ENCODE measurements around the gene NRG3.

The NRG3 gene

DNA sequence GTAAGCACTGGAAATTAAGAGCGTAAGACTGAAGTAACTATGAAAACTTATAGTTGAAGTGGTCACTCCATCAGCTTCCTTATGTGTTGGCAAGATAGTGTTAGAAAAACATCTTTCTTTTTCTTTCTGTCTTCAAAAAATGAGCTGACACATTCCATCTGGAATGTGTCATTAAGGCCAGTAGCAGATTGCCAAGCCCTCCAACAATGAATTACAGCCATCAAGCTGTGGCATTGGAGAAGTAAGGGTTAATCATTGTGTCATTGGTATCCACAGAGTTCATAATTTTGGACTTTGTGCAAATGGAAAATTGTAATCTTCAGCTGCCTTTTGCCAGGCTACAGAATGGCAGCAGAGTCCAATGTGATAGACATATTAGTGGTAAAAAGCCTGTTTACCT lies 926.3 kb downstream of the NRG3 start:
- H3K27me3 ChIP-seq (ENCODE audit: insufficient read depth, poor library complexity, severe bottlenecking) = no peaks in the 10 kb centered on the region
- H3K27ac ChIP-seq (replicated peaks) = no peak overlapping the region
- DNase-seq (ENCODE audit: low read depth in 1 of 2, low spot score in 1 of 2) = no peak
- TF ChIP-seq, protein P1, sequence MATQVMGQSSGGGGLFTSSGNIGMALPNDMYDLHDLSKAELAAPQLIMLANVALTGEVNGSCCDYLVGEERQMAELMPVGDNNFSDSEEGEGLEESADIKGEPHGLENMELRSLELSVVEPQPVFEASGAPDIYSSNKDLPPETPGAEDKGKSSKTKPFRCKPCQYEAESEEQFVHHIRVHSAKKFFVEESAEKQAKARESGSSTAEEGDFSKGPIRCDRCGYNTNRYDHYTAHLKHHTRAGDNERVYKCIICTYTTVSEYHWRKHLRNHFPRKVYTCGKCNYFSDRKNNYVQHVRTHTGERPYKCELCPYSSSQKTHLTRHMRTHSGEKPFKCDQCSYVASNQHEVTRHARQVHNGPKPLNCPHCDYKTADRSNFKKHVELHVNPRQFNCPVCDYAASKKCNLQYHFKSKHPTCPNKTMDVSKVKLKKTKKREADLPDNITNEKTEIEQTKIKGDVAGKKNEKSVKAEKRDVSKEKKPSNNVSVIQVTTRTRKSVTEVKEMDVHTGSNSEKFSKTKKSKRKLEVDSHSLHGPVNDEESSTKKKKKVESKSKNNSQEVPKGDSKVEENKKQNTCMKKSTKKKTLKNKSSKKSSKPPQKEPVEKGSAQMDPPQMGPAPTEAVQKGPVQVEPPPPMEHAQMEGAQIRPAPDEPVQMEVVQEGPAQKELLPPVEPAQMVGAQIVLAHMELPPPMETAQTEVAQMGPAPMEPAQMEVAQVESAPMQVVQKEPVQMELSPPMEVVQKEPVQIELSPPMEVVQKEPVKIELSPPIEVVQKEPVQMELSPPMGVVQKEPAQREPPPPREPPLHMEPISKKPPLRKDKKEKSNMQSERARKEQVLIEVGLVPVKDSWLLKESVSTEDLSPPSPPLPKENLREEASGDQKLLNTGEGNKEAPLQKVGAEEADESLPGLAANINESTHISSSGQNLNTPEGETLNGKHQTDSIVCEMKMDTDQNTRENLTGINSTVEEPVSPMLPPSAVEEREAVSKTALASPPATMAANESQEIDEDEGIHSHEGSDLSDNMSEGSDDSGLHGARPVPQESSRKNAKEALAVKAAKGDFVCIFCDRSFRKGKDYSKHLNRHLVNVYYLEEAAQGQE (IDR thresholded peaks at IDR 0.05; ENCODE audit: insufficient replicate concordance, low read depth) = no peak
- TF ChIP-seq POLR2AphosphoS5 (IDR thresholded peaks at IDR 0.05; ENCODE audit: low read depth) = no peak
- TF ChIP-seq CTCF (IDR thresholded peaks at IDR 0.05; ENCODE audit: insufficient read depth, low read length) = no peak
- no peak for TF ChIP-seq SPI1 (IDR thresholded peaks at IDR 0.05; ENCODE audit: borderline replicate concordance, low read depth)
- TF ChIP-seq GABPA (IDR thresholded peaks at IDR 0.05; ENCODE audit: low read depth) = no peak
- H3K4me3 ChIP-seq (replicated peaks; ENCODE audit: insufficient read depth, low read length) = no peak overlapping the region

DNA sequence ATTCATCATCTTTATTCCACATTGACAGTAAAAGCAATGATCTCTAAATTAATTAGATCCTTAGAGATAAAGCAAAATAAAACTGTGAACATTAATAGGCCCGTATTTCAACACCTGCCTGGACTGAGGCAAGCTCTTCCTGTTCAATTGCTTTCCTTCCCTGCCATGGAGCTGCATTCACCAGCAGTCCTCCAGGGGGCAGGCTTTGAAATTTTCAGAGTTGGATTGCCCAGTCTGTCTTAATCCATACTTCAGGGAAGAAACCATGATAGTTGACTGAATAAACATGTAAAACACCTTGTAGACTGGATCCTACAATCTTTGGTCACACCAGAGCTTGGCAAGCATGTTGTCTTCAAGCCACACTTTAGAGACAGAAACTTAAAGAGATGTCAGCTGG lies 936.6 kb downstream of the NRG3 start:
- no peaks in the 10 kb centered on the region for H3K27me3 ChIP-seq (ENCODE audit: insufficient read depth, poor library complexity, severe bottlenecking)
- TF ChIP-seq POLR2AphosphoS5 (IDR thresholded peaks at IDR 0.05; ENCODE audit: low read depth) (no peak), CTCF (IDR thresholded peaks at IDR 0.05; ENCODE audit: insufficient read depth, low read length) (peak; percentile 38)
- DNase-seq (ENCODE audit: low read depth in 1 of 2, low spot score in 1 of 2) = peak; percentile 11 to 14
- H3K27ac ChIP-seq (replicated peaks) = no peak overlapping the region
- no peak overlapping the region for H3K4me3 ChIP-seq (replicated peaks; ENCODE audit: insufficient read depth, low read length)

GRCh38 chr10:82813856-82814255 lies 938.9 kb downstream of the NRG3 start:
- H3K27ac ChIP-seq (replicated peaks) = no peak overlapping the region
- no peak for DNase-seq (ENCODE audit: low read depth in 1 of 2, low spot score in 1 of 2)
- TF ChIP-seq POLR2AphosphoS5 (IDR thresholded peaks at IDR 0.05; ENCODE audit: low read depth) = no peak
- no peak for TF ChIP-seq CTCF (IDR thresholded peaks at IDR 0.05; ENCODE audit: insufficient read depth, low read length)
- TF ChIP-seq SPI1 (IDR thresholded peaks at IDR 0.05; ENCODE audit: borderline replicate concordance, low read depth) = no peak
- TF ChIP-seq, protein P1 (IDR thresholded peaks at IDR 0.05; ENCODE audit: insufficient replicate concordance, low read depth) = no peak
- H3K4me3 ChIP-seq (replicated peaks; ENCODE audit: insufficient read depth, low read length) = no peak overlapping the region
- H3K27me3 ChIP-seq (ENCODE audit: insufficient read depth, poor library complexity, severe bottlenecking) = no peaks in the 10 kb centered on the region

- no peak for DNase-seq (ENCODE audit: low read depth in 1 of 2, low spot score in 1 of 2)
- H3K4me3 ChIP-seq (replicated peaks; ENCODE audit: insufficient read depth, low read length) = no peak overlapping the region
These were observed 939.6 kb downstream of the NRG3 start for GRCh38 chr10:82814635-82815034.

More at GRCh38 chr10:82814635-82815034, 939.6 kb downstream of the NRG3 start:
- H3K27ac ChIP-seq (replicated peaks) = no peak overlapping the region
- no peaks in the 10 kb centered on the region for H3K27me3 ChIP-seq (ENCODE audit: insufficient read depth, poor library complexity, severe bottlenecking)
- TF ChIP-seq CTCF (IDR thresholded peaks at IDR 0.05; ENCODE audit: insufficient read depth, low read length) (no peak), SPI1 (IDR thresholded peaks at IDR 0.05; ENCODE audit: borderline replicate concordance, low read depth) (no peak), GABPA (IDR thresholded peaks at IDR 0.05; ENCODE audit: low read depth) (no peak), POLR2AphosphoS5 (IDR thresholded peaks at IDR 0.05; ENCODE audit: low read depth) (no peak)
- TF ChIP-seq, protein P1 (IDR thresholded peaks at IDR 0.05; ENCODE audit: insufficient replicate concordance, low read depth) = no peak
